ENCODE measurements around the gene P4HTM. TPM values are rescaled to one million over a fixed set of nuclear protein-coding genes. Genes with fewer than 3 reads are reported as not detected.

Gene P4HTM
- total RNA-seq, 1 donor from 2014 or later, result 37.0 TPM

- intact Hi-C loops (cut with DNase I), result loop anchor here (10.0 kb wide), 1 partner anchor 463 kb away; no protein-coding TSS in a partner anchor
- DNase-seq (ENCODE audit: low spot score), result no peak
These were observed 8.0 kb upstream of the P4HTM start for GRCh38 chr3:48982016-48982415.

DNA sequence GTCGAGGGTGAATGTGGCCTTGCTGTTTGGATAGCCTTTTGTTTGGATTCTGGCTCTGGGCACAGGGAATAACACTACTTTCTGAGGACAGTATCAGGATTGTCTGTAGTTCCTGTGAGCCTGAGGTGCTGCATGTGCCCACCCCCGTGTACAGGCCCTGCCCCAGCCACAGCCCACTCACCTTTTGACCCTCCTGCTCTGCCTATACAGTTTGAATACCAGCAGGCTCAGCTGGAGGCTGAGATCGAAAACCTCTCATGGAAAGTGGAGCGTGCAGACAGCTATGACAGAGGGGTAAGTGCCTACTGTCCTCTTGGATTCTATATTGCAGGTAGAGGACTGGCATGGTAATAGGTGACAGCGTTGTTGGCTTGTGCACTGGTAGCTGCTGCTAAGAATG is 7.4 kb upstream of the P4HTM start:
- no peak for DNase-seq (ENCODE audit: low spot score)
- intact Hi-C loops (cut with DNase I), result loop anchor here (10.0 kb wide), 1 partner anchor 462 kb away; no protein-coding TSS in a partner anchor

- intact Hi-C loops (cut with DNase I), result loop anchor here (10.0 kb wide), 1 partner anchor 462 kb away; no protein-coding TSS in a partner anchor
- no peak for DNase-seq (ENCODE audit: low spot score)
These were observed 6.9 kb upstream of the P4HTM start for GRCh38 chr3:48983096-48983495.

DNA sequence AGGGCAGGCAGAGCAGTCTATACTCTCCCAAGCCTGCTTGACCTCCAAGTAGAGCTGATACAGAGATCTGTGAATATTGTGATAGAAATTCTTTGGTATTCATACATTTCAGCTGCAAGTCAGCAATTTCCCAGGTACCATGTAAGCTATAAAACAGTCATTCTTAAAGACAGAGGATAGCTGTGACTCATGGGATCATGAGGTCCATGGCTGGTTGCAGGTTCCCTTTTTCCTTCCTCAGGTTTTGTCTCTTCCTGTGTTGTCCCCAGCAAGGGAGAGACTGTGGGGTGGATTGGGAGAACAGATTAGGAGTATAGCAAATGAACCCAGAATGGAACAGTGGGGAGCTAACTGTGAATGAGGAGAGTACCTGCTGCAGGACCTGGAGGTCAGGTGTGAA is 5.4 kb upstream of the P4HTM start:
- intact Hi-C loops (cut with DNase I), result loop anchor here (5.0 to 10.0 kb wide), 2 partner anchors 108 to 460 kb away; partner anchors contain the start of gene QRICH1

DNA sequence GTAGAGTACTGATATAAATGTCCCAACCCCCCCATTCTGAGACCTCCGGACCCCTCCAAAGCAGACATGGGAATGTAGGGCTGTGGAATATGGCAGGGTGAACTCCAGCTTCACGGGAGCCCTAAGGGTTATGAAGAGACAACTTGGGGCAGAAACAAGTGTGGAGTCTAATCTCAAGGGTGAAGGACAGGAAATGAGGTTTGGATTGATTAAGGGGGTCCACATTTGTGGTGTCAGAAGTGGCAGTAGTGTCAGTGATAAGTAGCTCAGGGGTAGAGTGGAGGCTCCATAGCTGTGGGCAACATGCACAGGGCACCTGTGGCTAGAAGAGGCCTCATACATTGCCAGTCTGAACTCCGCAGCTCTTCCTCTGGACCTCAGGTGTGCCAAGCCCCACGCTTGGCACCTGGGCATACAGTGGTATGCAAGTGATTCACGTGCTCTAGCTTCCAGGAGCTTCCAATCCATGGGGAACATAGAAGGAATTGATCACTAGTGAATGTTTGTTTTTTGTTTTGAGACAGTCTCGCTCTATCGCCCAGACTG is 4.1 kb upstream of the P4HTM start:
- intact Hi-C loops (cut with DNase I), result loop anchor here (5.0 to 10.0 kb wide), 2 partner anchors 106 to 459 kb away; partner anchors contain the start of gene QRICH1
- no peak for DNase-seq (ENCODE audit: low spot score)

More for the DNA sequence above, 5.4 kb upstream of the P4HTM start:
- DNase-seq (ENCODE audit: low spot score), result no peak

DNA sequence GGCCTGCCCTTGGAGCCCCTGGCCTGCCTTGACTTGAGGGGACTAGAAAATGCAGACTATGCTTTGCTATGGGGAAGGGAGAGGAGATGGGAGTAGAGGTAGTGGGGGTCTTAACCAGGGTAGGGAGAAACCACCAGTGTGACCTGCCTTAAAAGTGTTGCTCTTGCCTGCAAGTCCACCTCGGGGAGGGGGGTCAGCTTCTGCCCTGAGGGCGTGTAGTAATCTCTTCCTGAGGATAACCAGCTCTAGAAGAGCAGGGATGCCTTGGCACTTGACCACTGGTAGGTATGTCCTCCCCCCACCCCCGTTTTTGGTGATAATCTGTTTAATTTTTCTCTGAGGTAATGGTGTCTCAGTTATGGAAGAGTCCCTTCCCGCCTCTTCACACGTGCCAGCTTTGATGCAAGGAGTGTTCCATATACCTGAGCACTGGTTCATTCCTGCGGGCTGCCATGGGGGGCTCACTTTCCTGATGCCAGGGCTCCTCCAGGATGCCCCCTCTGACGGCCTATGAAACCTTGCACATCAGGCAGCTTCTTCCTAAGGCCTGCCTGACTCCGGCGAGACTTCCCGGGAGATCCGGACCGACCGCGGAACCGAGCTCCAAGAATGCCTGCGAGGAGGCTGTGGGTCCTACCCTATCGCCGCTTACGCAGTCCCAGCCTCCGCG is 780 bp upstream of the P4HTM start:
- intact Hi-C loops (cut with DNase I), result loop anchor here (2.0 to 10.0 kb wide), 3 partner anchors 18 to 456 kb away; partner anchors contain the start of genes QRICH1 and WDR6
- DNase-seq (ENCODE audit: low spot score), result no peak

DNA sequence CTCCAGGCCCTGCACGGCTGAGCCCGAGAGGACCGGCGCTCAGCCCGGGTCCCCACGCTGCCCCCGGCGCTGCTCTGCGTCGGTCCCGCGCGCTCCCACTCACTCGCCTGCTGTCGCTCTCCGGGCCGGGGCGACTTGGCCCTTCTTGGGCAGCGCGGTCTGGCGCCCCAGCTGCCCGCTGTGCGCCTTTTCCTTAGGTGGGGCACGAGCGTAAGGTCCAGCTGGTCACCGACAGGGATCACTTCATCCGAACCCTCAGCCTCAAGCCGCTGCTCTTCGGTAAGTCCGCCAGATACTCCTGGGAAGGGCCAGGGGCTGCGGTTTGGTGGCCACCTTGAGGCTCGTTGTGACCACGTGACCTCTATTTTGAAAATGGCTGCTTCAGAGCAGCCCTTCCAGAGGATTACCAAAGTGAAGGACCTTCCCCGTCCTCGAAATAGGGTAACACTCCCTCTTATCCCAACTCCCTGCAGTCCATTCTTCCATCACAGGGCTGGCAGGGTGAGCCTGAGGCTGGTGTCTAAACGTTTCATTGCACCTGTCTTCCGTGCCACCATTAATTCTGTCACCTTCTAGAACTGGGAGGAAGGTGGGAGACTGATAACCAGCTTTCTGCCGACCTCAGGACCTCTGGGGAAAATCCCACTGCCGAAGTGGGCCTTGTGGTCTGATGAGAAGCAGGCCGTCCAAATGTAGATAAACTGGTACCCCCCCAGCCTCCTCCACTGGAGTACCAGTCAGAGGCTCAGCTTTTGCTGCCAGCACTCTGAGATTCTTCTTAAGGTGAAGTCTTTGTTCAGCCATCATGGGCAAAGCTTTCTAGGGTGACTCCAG is 812 bp downstream of the P4HTM start:
- intact Hi-C loops (cut with DNase I), result no loop called here
- no peak for DNase-seq (ENCODE audit: low spot score)

DNA sequence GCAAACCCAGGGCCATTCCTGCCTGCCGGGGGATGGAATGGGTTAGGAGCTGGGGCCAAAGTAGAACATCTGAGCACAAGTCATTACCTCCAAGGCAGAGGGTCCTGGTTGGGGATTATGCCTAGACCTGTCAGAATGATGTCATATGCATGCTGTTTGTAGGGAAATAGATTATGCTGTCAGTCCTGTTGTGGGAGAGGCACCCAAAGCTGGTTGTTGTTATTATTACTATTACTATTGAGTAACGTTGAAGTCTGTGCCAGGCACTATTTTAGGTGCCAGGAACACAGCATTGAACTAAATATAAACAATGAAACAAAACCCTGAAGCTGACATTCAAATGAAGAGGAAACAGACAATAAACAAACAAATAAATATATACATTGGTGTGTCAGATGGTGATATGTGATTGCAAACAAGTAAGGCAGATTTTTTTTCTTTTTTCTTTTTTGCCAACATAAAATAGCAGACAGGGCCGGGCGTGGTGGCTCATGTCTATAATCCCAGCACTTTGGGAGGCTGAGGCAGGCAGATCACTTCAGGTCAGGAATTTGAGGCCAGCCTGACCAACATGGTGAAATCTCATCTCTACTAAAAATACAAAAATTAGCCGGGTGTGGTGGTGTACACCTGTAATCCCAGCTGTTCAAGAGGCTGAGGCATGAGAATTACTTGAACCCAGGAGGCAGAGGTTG is 2.0 kb downstream of the P4HTM start:
- intact Hi-C loops (cut with DNase I), result no loop called here

GRCh38 chr3:48993834-48994233 is 3.8 kb downstream of the P4HTM start:
- no peak for DNase-seq (ENCODE audit: low spot score)
- intact Hi-C loops (cut with DNase I), result no loop called here

More for the DNA sequence above, 2.0 kb downstream of the P4HTM start:
- DNase-seq (ENCODE audit: low spot score), result no peak

- no peak for DNase-seq (ENCODE audit: low spot score)
- intact Hi-C loops (cut with DNase I), result no loop called here
These were observed 6.6 kb downstream of the P4HTM start for GRCh38 chr3:48996640-48997039.

DNA sequence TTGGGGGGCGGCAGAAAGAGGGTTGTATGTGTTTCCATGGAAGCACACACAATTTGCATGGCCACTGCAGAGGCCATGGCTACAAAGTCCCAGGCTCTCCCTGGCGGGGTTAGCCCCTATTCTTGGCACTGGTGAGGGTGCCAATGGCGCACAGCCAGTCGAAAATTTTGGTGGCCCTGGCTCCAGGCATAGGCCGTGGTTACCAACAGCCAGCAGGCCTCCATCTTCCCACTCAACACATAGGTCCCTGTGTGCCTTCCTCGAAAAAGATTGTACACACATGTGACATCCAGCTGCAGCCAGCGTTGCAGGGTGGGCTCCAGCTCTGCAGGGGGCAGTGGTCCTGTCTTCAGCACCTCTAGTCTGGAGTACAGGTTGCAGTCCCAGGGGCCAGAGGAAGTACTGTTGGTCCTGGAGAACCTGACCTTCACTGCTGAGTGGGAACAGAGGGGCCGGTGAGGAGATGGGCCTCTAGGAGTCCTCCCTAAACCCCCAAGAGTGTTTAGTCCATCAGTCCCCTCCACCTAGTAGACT is 7.1 kb downstream of the P4HTM start:
- DNase-seq (ENCODE audit: low spot score), result no peak
- intact Hi-C loops (cut with DNase I), result no loop called here

- DNase-seq (ENCODE audit: low spot score), result no peak
- intact Hi-C loops (cut with DNase I), result no loop called here
These were observed 7.9 kb downstream of the P4HTM start for GRCh38 chr3:48997714-48998637.

- no peak for DNase-seq (ENCODE audit: low spot score)
- intact Hi-C loops (cut with DNase I), result no loop called here
These were observed 9.2 kb downstream of the P4HTM start for GRCh38 chr3:48999085-48999858.

DNA sequence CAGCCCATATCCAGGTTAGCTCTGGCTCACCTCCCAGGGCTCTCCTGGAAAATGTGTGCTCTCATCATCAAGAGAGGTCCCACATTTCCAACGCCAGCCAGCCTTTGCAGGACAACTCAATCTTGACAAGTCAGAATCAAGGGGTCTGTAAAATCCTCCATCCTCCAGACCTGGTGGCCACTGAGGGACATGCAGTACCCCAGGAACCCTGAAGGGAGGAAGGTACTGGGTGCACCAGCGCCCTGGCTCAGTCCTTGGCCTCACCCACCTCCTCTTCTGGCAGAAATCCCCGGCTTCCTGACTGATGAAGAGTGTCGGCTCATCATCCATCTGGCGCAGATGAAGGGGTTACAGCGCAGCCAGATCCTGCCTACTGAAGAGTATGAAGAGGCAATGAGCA is 11.1 kb downstream of the P4HTM start:
- intact Hi-C loops (cut with DNase I), result no loop called here
- no peak for DNase-seq (ENCODE audit: low spot score)

- intact Hi-C loops (cut with DNase I), result loop anchor here (5.0 kb wide), 1 partner anchor 87 kb away; the partner anchor contains the start of gene ARIH2
- DNase-seq (ENCODE audit: low spot score), result no peak
These were observed 14.6 kb downstream of the P4HTM start for GRCh38 chr3:49004352-49005302.

GRCh38 chr3:49005303-49005680 is 15.3 kb downstream of the P4HTM start:
- intact Hi-C loops (cut with DNase I), result loop anchor here (5.0 kb wide), 1 partner anchor 88 kb away; the partner anchor contains the start of gene ARIH2
- no peak for DNase-seq (ENCODE audit: low spot score)
